ENCODE results near the gene SHISA2.

- no peak for TF ChIP-seq CTCF (IDR thresholded peaks at IDR 0.05; ENCODE audit: poor library complexity)
- no peak for TF ChIP-seq EZH2 (IDR thresholded peaks at IDR 0.05; ENCODE audit: borderline replicate concordance)
- TF ChIP-seq EZH2phosphoT487 (IDR thresholded peaks at IDR 0.05; ENCODE audit: low read depth, severe bottlenecking, unreplicated experiment) = no peak
Measured at GRCh38 chr13:26021956-26022355, 29.9 kb downstream of the SHISA2 start.

Data from hepatocyte (in vitro differentiated cells).